Measurements from ENCODE around the gene PLPP1. TPM values are rescaled to one million over a fixed set of nuclear protein-coding genes. Genes with fewer than 3 reads are reported as not detected.

Gene PLPP1
- total RNA-seq, 1 donor from 2014 or later, result 56.1 TPM

- H3K27ac ChIP-seq, result no peak overlapping the region
- H3K27me3 ChIP-seq, result no peaks in the 10 kb centered on the region
- TF ChIP-seq CTCF (IDR thresholded peaks at IDR 0.05), result no peak
- no peaks in the 10 kb centered on the region for H3K36me3 ChIP-seq
- no peak overlapping the region for H3K4me3 ChIP-seq
- peaks cover 12% of the 10 kb centered on the region for H3K4me1 ChIP-seq
- DNase-seq (no peak), ATAC-seq (no peak)
- no peaks in the 10 kb centered on the region for H3K9me3 ChIP-seq
- intact Hi-C loops (cut with DNase I), result no loop called here
These were observed 11.5 kb downstream of the PLPP1 start for GRCh38 chr5:55523293-55523692.

GRCh38 chr5:55521881-55522280, 12.9 kb downstream of the PLPP1 start:
- H3K27ac ChIP-seq, result no peak overlapping the region

GRCh38 chr5:55520117-55520839, 14.5 kb downstream of the PLPP1 start:
- H3K27ac ChIP-seq, result no peak overlapping the region
- intact Hi-C loops (cut with DNase I), result no loop called here

More at GRCh38 chr5:55521881-55522280, 12.9 kb downstream of the PLPP1 start:
- intact Hi-C loops (cut with DNase I), result no loop called here
- no peaks in the 10 kb centered on the region for H3K36me3 ChIP-seq
- H3K4me3 ChIP-seq, result no peak overlapping the region
- peaks cover 12% of the 10 kb centered on the region for H3K4me1 ChIP-seq
- no peaks in the 10 kb centered on the region for H3K9me3 ChIP-seq
- ATAC-seq (no peak), DNase-seq (no peak)
- H3K27me3 ChIP-seq, result no peaks in the 10 kb centered on the region
- TF ChIP-seq CTCF (IDR thresholded peaks at IDR 0.05), result no peak

GRCh38 chr5:55518831-55519390, 15.9 kb downstream of the PLPP1 start:
- intact Hi-C loops (cut with DNase I), result no loop called here
- Histone ChIP-seq H3K27me3 (no peaks in the 10 kb centered on the region), H3K9me3 (no peaks in the 10 kb centered on the region), H3K27ac (no peak overlapping the region), H3K4me1 (peaks cover 14% of the 10 kb centered on the region), H3K4me3 (no peak overlapping the region), H3K36me3 (no peaks in the 10 kb centered on the region)
- TF ChIP-seq CTCF (IDR thresholded peaks at IDR 0.05), result no peak
- DNase-seq (no peak), ATAC-seq (no peak)

More at GRCh38 chr5:55520117-55520839, 14.5 kb downstream of the PLPP1 start:
- Histone ChIP-seq H3K4me1 (peaks cover 10% of the 10 kb centered on the region), H3K9me3 (no peaks in the 10 kb centered on the region), H3K36me3 (no peaks in the 10 kb centered on the region), H3K4me3 (no peak overlapping the region), H3K27me3 (no peaks in the 10 kb centered on the region)
- ATAC-seq, result no peak
- TF ChIP-seq CTCF (IDR thresholded peaks at IDR 0.05), result no peak
- no peak for DNase-seq

GRCh38 chr5:55517804-55518203, 17.0 kb downstream of the PLPP1 start:
- H3K36me3 ChIP-seq, result no peaks in the 10 kb centered on the region
- intact Hi-C loops (cut with DNase I), result no loop called here
- peaks cover 9% of the 10 kb centered on the region for H3K4me1 ChIP-seq
- no peak for TF ChIP-seq CTCF (IDR thresholded peaks at IDR 0.05)
- no peak overlapping the region for H3K4me3 ChIP-seq
- DNase-seq, result no peak
- no peak for ATAC-seq
- no peaks in the 10 kb centered on the region for H3K9me3 ChIP-seq
- no peak overlapping the region for H3K27ac ChIP-seq
- H3K27me3 ChIP-seq, result no peaks in the 10 kb centered on the region

Measured in upper lobe of right lung (tissue), 1 donor.